Measurements from ENCODE around the gene LINGO1.

The LINGO1 gene

DNA sequence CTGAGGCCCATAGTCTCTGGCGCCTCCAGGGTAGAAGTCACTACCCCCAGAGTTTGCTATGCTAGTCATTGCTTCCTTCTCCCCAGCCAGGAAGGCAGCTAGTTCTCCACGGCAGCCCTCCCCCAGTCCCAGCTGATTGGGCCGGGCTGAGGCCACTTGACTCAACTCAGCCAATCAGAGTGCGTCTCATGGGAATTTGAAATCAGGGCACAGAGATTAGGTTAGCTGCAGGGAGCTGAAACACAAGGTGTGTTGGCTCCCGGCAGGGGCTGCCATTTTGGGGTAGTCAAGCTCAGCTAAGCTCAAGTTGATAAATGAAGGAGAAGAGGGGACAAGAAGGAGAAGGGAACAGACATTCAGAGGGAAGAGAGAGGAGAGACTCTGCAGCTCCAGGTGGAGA lies 32.8 kb downstream of the LINGO1 start:
- DNase-seq = peak; percentile 53
- no peak overlapping the region for H3K4me3 ChIP-seq (ENCODE audit: low read depth, low read length)
- no peaks in the 10 kb centered on the region for H3K36me3 ChIP-seq
- no peak overlapping the region for H3K27ac ChIP-seq
- H3K27me3 ChIP-seq (ENCODE audit: insufficient read depth, low read depth, severe bottlenecking) = no peaks in the 10 kb centered on the region
- H3K9me3 ChIP-seq (ENCODE audit: severe bottlenecking) = no peaks in the 10 kb centered on the region
- TF ChIP-seq, protein P1, sequence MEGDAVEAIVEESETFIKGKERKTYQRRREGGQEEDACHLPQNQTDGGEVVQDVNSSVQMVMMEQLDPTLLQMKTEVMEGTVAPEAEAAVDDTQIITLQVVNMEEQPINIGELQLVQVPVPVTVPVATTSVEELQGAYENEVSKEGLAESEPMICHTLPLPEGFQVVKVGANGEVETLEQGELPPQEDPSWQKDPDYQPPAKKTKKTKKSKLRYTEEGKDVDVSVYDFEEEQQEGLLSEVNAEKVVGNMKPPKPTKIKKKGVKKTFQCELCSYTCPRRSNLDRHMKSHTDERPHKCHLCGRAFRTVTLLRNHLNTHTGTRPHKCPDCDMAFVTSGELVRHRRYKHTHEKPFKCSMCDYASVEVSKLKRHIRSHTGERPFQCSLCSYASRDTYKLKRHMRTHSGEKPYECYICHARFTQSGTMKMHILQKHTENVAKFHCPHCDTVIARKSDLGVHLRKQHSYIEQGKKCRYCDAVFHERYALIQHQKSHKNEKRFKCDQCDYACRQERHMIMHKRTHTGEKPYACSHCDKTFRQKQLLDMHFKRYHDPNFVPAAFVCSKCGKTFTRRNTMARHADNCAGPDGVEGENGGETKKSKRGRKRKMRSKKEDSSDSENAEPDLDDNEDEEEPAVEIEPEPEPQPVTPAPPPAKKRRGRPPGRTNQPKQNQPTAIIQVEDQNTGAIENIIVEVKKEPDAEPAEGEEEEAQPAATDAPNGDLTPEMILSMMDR (IDR thresholded peaks at IDR 0.05; ENCODE audit: low read depth, low read length) = no peak

DNA sequence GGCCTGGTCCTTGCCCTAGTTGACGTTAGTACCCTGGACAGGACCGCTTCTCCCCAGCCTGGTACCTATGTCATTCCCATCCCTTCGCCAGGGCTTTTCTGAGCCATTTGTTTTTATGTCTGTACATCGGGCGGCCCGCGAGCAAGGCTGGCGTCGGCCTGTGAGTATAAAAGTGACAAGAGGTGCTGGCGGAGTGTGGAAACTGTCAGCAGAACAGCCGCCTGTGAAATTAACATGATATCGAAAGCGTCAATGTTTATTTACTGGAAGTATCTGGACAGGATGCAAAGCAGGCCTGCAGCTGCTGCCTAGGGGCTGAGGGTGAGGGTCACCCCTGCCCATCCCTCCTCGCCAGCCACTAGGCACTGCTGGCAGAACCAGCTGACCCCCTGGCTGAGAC lies 33.4 kb downstream of the LINGO1 start:
- no peaks in the 10 kb centered on the region for H3K36me3 ChIP-seq
- H3K27me3 ChIP-seq (ENCODE audit: insufficient read depth, low read depth, severe bottlenecking) = no peaks in the 10 kb centered on the region
- no peak overlapping the region for H3K27ac ChIP-seq
- no peak overlapping the region for H3K4me3 ChIP-seq (ENCODE audit: low read depth, low read length)
- no peak for DNase-seq
- H3K9me3 ChIP-seq (ENCODE audit: severe bottlenecking) = no peaks in the 10 kb centered on the region
- TF ChIP-seq, protein P1 (IDR thresholded peaks at IDR 0.05; ENCODE audit: low read depth, low read length) = no peak

DNA sequence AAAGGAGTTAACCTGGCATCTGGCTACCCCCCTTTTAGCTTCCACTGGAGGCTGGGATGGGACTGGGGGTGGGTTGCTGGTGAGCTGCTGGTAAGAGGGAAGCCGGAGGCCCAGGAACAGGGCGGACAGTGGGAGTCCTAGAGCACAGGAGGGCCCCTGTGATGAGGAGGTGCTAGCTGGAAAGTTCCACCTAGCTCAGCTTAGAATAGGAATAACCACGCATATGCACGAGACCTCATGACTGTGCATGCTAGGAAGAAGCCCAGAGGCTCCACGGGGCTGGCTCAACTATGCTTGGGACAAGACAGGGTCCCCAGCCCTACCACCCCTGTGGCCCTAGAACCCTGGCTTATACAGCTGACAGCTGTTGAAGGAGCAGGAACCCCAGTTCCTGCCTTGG lies 34.1 kb downstream of the LINGO1 start:
- Histone ChIP-seq H3K27me3 (ENCODE audit: insufficient read depth, low read depth, severe bottlenecking) (no peaks in the 10 kb centered on the region), H3K4me3 (ENCODE audit: low read depth, low read length) (no peak overlapping the region), H3K36me3 (no peaks in the 10 kb centered on the region), H3K9me3 (ENCODE audit: severe bottlenecking) (no peaks in the 10 kb centered on the region), H3K27ac (no peak overlapping the region)
- DNase-seq = no peak
- TF ChIP-seq, protein P1 (IDR thresholded peaks at IDR 0.05; ENCODE audit: low read depth, low read length) = no peak

DNA sequence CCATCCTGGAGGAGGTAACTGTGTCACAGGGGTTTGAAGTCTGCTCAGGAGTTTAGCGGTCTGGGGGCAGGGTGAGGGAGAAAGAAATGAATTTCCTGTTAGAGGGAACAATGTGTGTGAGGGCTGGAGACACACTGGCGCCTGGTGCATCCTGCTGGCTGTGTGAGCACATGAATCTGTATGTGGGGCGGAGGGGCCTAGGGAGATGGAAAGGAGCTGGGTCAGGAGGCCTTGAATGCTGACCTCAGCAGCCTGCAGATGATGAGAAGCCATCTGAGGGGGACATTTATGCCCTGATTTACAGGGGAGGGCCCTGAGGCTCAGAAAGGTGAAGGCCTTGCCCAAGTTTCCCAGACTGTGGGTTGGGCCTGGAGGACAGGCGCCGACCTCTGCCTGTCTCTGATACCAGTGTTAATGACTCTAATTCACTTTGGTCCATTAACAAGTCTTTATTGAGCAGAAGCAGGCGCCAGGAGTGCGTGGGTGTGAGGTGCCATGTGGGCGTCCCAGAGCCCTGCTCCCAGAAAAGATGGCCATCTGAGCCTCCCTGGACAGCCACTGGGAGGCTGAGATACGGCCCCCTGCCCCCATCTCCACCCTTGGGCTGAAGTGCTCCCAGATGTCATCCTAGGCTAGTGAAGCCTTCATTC lies 34.8 kb downstream of the LINGO1 start:
- TF ChIP-seq, protein P1 (IDR thresholded peaks at IDR 0.05; ENCODE audit: low read depth, low read length) = no peak
- no peak overlapping the region for H3K4me3 ChIP-seq (ENCODE audit: low read depth, low read length)
- no peak for DNase-seq

DNA sequence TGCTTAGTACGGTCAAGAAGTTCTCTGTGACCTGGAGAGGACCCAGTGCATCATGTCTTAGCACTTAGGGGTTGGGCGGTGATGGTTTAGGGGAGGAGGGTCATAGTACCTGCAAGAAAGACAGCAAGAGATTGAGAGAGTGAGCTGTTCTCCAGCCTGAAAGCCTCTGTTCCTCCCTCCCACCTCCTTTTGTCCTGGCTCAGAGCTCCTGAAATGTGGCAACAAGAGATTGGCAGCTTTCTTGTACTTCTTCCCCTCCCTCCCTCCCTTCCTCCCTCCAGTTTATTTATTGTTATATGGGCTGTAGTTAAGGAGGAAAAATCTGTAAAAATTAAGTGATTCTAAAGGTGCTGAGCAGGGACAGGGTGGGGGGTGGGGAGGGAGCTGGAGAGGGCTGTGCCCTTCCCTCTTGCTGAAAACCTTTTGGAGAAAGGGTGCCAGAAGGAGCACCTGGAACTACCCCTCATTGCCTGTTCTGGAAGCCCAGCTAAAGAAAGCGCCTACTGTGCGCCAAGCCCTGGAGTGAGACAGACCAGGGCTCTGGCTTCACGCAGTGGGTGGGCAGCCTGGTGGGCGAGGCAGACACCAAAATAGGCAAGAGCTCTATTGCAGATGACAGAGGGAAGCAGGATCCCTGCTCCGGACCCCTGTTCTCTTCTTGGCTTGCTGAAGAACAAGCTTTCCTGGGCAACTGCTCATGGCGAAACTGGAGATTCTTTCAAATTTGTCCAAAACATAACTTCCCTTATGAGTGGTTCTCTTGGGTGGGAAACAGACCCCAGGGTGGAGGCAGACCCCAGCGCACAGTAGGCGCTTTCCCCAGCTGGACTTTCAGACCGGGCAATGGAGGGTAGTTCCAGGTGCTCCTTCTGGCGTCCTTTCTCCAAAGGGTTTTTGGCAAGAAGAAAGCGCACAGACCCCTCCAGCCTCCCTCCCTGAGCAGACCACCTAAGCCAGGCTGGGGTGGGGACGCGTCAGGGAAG lies 35.6 kb downstream of the LINGO1 start:
- TF ChIP-seq, protein P1 (IDR thresholded peaks at IDR 0.05; ENCODE audit: low read depth, low read length) = no peak
- Histone ChIP-seq H3K27me3 (ENCODE audit: insufficient read depth, low read depth, severe bottlenecking) (no peaks in the 10 kb centered on the region), H3K27ac (no peak overlapping the region), H3K9me3 (ENCODE audit: severe bottlenecking) (no peaks in the 10 kb centered on the region), H3K4me3 (ENCODE audit: low read depth, low read length) (no peak overlapping the region), H3K36me3 (no peaks in the 10 kb centered on the region)
- DNase-seq = no peak

More for the DNA sequence above, 34.8 kb downstream of the LINGO1 start:
- Histone ChIP-seq H3K36me3 (no peaks in the 10 kb centered on the region), H3K27me3 (ENCODE audit: insufficient read depth, low read depth, severe bottlenecking) (no peaks in the 10 kb centered on the region), H3K27ac (no peak overlapping the region), H3K9me3 (ENCODE audit: severe bottlenecking) (no peaks in the 10 kb centered on the region)
